HEK293 (cell line): ENCODE data around the gene HSDL1.

ENCODE experiments used
- ZEB2 ChIP-seq: fragments of 450-650 bp; formaldehyde crosslinking; IDR thresholded peaks from 2 replicates; pipeline ENCODE4 v1.5.1; 2016; ENCODE audit warnings: missing biosample characterization, missing genetic modification characterization
- ZNF138 ChIP-seq: fragments of 450-650 bp; formaldehyde crosslinking; IDR thresholded peaks from 2 replicates; pipeline ENCODE4 v1.5.1; 2016; ENCODE audit warnings: missing biosample characterization, missing genetic modification characterization, borderline replicate concordance
- ZNF423 ChIP-seq: fragments of 450-650 bp; formaldehyde crosslinking; IDR thresholded peaks from 2 replicates; pipeline ENCODE4 v1.5.1; 2016; ENCODE audit warnings: missing biosample characterization, missing genetic modification characterization
- ZNF623 ChIP-seq: fragments of 450-650 bp; formaldehyde crosslinking; IDR thresholded peaks from 2 replicates; pipeline ENCODE4 v1.5.1; 2016; ENCODE audit warnings: missing biosample characterization, missing genetic modification characterization
- ZNF837 ChIP-seq: fragments of 450-650 bp; formaldehyde crosslinking; IDR thresholded peaks from 2 replicates; pipeline ENCODE4 v1.5.1; 2016; ENCODE audit warnings: missing biosample characterization, missing genetic modification characterization
- TF ChIP-seq, protein P1 (sequence below): fragments of 450-650 bp; formaldehyde crosslinking; IDR thresholded peaks from 2 replicates; pipeline ENCODE4 v1.5.1; 2016; ENCODE audit warnings: missing biosample characterization, missing genetic modification characterization
- TF ChIP-seq, protein P2 (sequence below): fragments of 450-650 bp; IDR thresholded peaks from 2 replicates; pipeline ENCODE4 v1.5.1; 2018; ENCODE audit warnings: missing biosample characterization, missing genetic modification characterization
- TF ChIP-seq, protein P3 (sequence below): fragments of 450-650 bp; formaldehyde crosslinking; IDR thresholded peaks from 2 replicates; pipeline ENCODE4 v1.5.1; 2016; ENCODE audit warnings: missing biosample characterization, missing genetic modification characterization

DNA sequence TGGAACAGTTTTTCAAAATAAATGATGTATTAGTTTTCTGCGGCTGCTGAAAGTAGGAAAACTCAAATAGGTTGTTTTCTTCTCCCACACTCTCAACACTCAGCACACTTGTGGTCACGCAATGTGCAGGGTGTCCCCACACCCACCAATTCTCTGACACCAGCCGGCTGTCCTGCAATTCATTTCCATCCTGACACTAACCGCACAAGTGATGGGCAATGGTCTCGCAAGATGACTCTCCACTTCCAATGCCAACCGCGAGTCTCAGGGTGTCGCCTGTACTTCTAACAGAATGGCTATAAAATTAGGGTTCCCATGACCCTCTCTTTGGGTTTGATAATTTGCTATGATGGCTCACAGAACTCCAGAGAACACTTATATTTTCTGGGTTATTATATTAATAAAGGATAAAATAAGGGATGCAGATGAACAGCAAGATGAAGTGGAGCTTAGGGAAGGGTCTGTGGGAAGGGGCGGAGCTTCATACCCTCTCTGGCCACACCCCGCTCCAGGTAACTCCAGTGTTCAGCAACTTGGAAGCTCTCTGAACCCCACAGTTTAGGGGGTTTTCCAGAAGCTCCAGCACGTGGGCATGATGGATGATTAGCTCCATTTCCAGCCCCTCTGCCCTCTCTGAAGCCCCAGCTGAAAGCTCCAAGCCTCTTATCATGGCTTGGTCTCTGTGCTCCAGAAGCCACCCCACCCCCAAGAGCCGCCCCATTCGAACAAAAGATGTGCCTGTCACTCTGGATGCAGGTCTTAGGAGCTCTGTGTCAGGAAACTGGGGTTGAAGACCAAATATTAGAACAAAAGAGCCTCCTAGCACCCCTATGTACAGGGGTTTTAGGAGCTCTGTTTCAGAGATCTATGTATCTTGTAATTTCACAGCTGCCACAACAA is 22.1 kb upstream of the HSDL1 start:
- TF ChIP-seq, protein P1, sequence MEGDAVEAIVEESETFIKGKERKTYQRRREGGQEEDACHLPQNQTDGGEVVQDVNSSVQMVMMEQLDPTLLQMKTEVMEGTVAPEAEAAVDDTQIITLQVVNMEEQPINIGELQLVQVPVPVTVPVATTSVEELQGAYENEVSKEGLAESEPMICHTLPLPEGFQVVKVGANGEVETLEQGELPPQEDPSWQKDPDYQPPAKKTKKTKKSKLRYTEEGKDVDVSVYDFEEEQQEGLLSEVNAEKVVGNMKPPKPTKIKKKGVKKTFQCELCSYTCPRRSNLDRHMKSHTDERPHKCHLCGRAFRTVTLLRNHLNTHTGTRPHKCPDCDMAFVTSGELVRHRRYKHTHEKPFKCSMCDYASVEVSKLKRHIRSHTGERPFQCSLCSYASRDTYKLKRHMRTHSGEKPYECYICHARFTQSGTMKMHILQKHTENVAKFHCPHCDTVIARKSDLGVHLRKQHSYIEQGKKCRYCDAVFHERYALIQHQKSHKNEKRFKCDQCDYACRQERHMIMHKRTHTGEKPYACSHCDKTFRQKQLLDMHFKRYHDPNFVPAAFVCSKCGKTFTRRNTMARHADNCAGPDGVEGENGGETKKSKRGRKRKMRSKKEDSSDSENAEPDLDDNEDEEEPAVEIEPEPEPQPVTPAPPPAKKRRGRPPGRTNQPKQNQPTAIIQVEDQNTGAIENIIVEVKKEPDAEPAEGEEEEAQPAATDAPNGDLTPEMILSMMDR = no peak
- no peak for TF ChIP-seq ZNF837 (tag by site-specific recombination)
- no peak for TF ChIP-seq ZNF623
- TF ChIP-seq ZEB2 (tag by site-specific recombination) = no peak
- no peak for TF ChIP-seq ZNF138
- TF ChIP-seq, protein P2, sequence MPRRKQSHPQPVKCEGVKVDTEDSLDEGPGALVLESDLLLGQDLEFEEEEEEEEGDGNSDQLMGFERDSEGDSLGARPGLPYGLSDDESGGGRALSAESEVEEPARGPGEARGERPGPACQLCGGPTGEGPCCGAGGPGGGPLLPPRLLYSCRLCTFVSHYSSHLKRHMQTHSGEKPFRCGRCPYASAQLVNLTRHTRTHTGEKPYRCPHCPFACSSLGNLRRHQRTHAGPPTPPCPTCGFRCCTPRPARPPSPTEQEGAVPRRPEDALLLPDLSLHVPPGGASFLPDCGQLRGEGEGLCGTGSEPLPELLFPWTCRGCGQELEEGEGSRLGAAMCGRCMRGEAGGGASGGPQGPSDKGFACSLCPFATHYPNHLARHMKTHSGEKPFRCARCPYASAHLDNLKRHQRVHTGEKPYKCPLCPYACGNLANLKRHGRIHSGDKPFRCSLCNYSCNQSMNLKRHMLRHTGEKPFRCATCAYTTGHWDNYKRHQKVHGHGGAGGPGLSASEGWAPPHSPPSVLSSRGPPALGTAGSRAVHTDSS (tag by site-specific recombination) = no peak
- TF ChIP-seq ZNF423 = no peak
- TF ChIP-seq, protein P3, sequence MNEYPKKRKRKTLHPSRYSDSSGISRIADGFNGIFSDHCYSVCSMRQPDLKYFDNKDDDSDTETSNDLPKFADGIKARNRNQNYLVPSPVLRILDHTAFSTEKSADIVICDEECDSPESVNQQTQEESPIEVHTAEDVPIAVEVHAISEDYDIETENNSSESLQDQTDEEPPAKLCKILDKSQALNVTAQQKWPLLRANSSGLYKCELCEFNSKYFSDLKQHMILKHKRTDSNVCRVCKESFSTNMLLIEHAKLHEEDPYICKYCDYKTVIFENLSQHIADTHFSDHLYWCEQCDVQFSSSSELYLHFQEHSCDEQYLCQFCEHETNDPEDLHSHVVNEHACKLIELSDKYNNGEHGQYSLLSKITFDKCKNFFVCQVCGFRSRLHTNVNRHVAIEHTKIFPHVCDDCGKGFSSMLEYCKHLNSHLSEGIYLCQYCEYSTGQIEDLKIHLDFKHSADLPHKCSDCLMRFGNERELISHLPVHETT = no peak
